ENCODE results near the gene NDUFV1.

The NDUFV1 gene

DNA sequence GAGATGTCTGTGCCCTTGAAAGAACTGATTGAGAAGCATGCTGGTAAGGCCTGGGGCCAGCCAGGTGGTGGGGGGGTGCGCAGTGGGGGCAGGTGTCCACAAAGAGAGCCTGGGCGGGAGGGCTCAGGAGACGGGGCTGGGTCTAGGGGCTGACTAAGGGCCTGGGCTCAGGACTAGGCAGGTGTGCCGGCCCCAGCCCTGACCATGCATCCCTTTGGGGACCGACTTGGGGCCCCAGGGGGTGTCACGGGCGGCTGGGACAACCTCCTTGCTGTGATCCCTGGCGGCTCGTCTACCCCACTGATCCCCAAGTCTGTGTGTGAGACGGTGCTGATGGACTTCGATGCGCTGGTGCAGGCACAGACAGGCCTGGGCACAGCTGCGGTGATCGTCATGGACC is 4.4 kb downstream of the NDUFV1 start:
- peaks cover 30 to 38% of the 10 kb centered on the region in 2 donors for H3K36me3 ChIP-seq (ENCODE audit: control insufficient read depth in 2 of 2, insufficient read depth in 2 of 2, low read length in 2 of 2)
- H3K4me3 ChIP-seq (ENCODE audit: low read length in 2 of 2): no peak overlapping the region
- H3K27ac ChIP-seq (ENCODE audit: low read depth in 2 of 2, low read length in 2 of 2): no peak overlapping the region
- no peak overlapping the region for H3K9ac ChIP-seq (ENCODE audit: low read depth in 1 of 2, low read length in 2 of 2)
- H3K9me3 ChIP-seq (ENCODE audit: control insufficient read depth in 2 of 2, low read length in 2 of 2): no peaks in the 10 kb centered on the region
- peaks cover 0 to 5% of the 10 kb centered on the region in 2 donors for H3K27me3 ChIP-seq (ENCODE audit: control insufficient read depth in 2 of 2, insufficient read depth in 2 of 2, low read length in 2 of 2)
- peaks cover 17 to 25% of the 10 kb centered on the region in 2 donors for H3K4me1 ChIP-seq (ENCODE audit: control insufficient read depth in 2 of 2, insufficient read depth in 2 of 2, low read length in 2 of 2)

DNA sequence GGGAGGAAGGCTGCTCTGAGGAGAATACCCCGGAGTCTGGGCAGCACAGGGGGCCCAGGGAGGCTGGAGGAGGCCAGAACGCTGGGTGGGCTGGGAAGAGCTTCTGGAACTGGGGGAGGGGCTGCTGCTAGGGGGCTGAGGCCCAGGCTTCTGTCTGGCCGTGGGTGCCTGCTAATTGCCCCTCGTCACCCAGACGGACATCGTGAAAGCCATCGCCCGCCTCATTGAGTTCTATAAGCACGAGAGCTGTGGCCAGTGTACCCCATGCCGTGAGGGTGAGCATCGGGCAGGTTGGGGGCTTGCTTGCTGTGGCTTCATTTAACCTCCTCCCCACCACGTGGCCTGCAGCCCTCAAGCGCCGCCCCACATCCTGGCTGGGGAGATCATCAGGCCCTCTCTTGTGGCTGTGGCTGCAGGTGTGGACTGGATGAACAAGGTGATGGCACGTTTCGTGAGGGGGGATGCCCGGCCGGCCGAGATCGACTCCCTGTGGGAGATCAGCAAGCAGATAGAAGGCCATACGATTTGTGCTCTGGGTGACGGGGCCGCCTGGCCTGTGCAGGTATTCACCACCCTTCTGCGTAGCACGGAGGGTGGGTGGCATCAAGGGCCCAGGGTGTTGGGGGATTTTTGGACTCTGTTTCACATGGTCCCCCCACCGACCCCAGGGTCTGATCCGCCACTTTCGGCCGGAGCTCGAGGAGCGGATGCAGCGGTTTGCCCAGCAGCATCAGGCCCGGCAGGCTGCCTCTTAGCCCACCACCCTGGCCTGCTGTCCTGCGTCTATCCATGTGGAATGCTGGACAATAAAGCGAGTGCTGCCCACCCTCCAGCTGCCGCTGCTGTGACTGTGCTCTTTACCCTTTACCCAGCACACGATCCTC is 5.2 kb downstream of the NDUFV1 start:
- peaks cover 17 to 24% of the 10 kb centered on the region in 2 donors for H3K4me1 ChIP-seq (ENCODE audit: control insufficient read depth in 2 of 2, insufficient read depth in 2 of 2, low read length in 2 of 2)
- no peak overlapping the region for H3K9ac ChIP-seq (ENCODE audit: low read depth in 1 of 2, low read length in 2 of 2)
- H3K4me3 ChIP-seq (ENCODE audit: low read length in 2 of 2): no peak overlapping the region
- H3K9me3 ChIP-seq (ENCODE audit: control insufficient read depth in 2 of 2, low read length in 2 of 2): no peaks in the 10 kb centered on the region
- H3K27ac ChIP-seq (ENCODE audit: low read depth in 2 of 2, low read length in 2 of 2): no peak overlapping the region
- peaks cover 0 to 7% of the 10 kb centered on the region in 2 donors for H3K27me3 ChIP-seq (ENCODE audit: control insufficient read depth in 2 of 2, insufficient read depth in 2 of 2, low read length in 2 of 2)
- H3K36me3 ChIP-seq (ENCODE audit: control insufficient read depth in 2 of 2, insufficient read depth in 2 of 2, low read length in 2 of 2): peaks cover 30 to 38% of the 10 kb centered on the region in 2 donors

DNA sequence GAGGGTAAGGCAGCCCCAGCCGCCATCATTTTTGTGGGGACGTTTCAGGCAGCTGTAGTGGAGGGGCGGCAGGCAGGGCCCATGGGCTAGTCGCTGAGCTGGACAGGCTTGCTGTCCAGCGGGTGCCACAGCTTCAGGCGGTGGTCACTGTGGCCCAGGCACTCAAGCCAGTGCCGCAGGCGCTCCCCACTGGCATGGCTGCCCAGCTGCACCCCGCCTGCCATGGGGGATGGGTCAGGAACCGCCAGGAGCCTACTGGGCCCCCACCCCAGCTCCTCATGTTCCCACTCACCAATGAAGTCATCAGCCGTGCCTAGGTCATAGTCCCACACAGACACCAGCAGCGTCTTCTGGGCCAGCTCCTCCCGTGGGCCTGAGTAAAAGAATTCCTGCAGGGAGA is 6.0 kb downstream of the NDUFV1 start:
- Histone ChIP-seq H3K9ac (ENCODE audit: low read depth in 1 of 2, low read length in 2 of 2) (no peak overlapping the region), H3K36me3 (ENCODE audit: control insufficient read depth in 2 of 2, insufficient read depth in 2 of 2, low read length in 2 of 2) (peaks cover 30 to 38% of the 10 kb centered on the region in 2 donors), H3K9me3 (ENCODE audit: control insufficient read depth in 2 of 2, low read length in 2 of 2) (no peaks in the 10 kb centered on the region), H3K4me3 (ENCODE audit: low read length in 2 of 2) (no peak overlapping the region), H3K27me3 (ENCODE audit: control insufficient read depth in 2 of 2, insufficient read depth in 2 of 2, low read length in 2 of 2) (peaks cover 0 to 7% of the 10 kb centered on the region in 2 donors), H3K27ac (ENCODE audit: low read depth in 2 of 2, low read length in 2 of 2) (no peak overlapping the region), H3K4me1 (ENCODE audit: control insufficient read depth in 2 of 2, insufficient read depth in 2 of 2, low read length in 2 of 2) (peaks cover 10 to 16% of the 10 kb centered on the region in 2 donors)

DNA sequence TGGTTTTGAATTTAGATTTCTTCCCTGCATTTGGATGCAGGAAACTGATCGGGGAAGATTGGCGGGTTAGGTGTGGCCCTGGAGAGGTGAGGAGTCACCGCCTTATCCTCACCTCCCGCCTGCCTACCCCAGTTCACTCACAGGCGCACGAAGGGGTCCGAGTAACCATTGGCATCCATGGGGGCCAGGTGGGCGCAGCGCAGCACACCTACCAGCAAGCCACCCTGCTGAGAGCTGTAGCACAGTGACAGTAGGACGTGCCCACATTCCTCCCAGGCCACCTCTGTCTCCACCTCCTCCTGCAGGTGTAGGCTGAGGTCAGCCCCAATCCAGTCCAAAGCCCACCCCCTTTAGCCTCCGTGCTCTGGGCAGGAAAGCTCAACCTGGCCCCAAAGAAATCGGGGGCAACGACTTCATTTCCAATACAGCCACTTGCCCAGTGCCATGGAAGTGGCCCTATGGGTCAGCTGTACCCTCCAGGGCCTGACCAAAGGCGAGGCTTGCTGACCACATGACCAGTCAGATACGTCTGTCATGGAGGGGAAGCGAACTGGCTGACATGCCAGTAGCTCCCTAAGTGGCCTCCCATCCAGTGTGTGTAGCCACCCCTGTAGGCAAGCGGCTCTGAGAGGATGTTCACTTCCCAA is 6.7 kb downstream of the NDUFV1 start:
- Histone ChIP-seq H3K9me3 (ENCODE audit: control insufficient read depth in 2 of 2, low read length in 2 of 2) (no peaks in the 10 kb centered on the region), H3K4me3 (ENCODE audit: low read length in 2 of 2) (peak overlapping the region; percentile 55 to 75), H3K27ac (ENCODE audit: low read depth in 2 of 2, low read length in 2 of 2) (peak overlapping the region; percentile 68 to 87), H3K9ac (ENCODE audit: low read depth in 1 of 2, low read length in 2 of 2) (peak overlapping the region; percentile 68 to 79), H3K36me3 (ENCODE audit: control insufficient read depth in 2 of 2, insufficient read depth in 2 of 2, low read length in 2 of 2) (peaks cover 30 to 38% of the 10 kb centered on the region in 2 donors), H3K27me3 (ENCODE audit: control insufficient read depth in 2 of 2, insufficient read depth in 2 of 2, low read length in 2 of 2) (peaks cover 0 to 7% of the 10 kb centered on the region in 2 donors), H3K4me1 (ENCODE audit: control insufficient read depth in 2 of 2, insufficient read depth in 2 of 2, low read length in 2 of 2) (peaks cover 9 to 13% of the 10 kb centered on the region in 2 donors)

DNA sequence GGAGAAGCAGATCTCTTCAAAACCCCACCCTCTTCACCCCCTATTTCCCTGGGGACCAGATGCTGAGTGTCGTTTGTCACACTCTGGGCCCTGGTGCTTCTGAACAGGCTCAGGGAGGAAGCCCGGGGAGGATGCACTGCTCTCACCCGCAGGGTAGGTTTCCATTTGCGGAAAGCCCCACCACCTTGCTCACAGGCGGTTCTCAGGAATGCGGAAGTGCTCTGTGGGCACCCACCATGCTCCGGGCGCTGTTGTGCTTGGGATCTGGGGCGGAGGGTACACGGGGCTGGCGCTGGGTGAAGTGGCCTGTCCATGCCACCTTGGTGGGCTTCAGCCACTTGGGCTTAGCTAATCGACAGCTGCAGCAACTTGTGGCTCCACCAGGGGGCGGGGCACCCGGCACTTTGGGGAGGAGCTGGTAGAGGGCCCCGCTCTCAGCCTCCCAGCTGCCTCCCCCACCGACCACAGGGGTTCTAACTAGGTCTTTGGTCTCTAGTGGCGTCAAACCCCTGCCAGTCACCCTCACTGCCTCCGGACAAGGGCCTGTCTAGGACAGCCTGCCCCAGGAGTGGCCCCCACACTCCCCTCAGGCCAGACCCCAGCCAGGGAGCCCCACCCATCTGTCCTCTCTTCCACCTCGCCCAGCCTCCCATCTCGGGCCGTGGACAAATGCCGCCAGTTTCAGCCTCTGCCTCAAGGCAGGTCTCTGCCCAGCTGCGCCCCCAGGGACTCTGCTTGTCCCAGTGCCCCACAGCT is 7.4 kb downstream of the NDUFV1 start:
- peaks cover 9 to 13% of the 10 kb centered on the region in 2 donors for H3K4me1 ChIP-seq (ENCODE audit: control insufficient read depth in 2 of 2, insufficient read depth in 2 of 2, low read length in 2 of 2)
- no peaks in the 10 kb centered on the region for H3K9me3 ChIP-seq (ENCODE audit: control insufficient read depth in 2 of 2, low read length in 2 of 2)
- peak overlapping the region; percentile 68 to 87 for H3K27ac ChIP-seq (ENCODE audit: low read depth in 2 of 2, low read length in 2 of 2)
- peaks cover 0 to 7% of the 10 kb centered on the region in 2 donors for H3K27me3 ChIP-seq (ENCODE audit: control insufficient read depth in 2 of 2, insufficient read depth in 2 of 2, low read length in 2 of 2)
- peak overlapping the region; percentile 55 to 75 for H3K4me3 ChIP-seq (ENCODE audit: low read length in 2 of 2)
- peaks cover 25 to 31% of the 10 kb centered on the region in 2 donors for H3K36me3 ChIP-seq (ENCODE audit: control insufficient read depth in 2 of 2, insufficient read depth in 2 of 2, low read length in 2 of 2)
- peak overlapping the region; percentile 68 to 79 for H3K9ac ChIP-seq (ENCODE audit: low read depth in 1 of 2, low read length in 2 of 2)

DNA sequence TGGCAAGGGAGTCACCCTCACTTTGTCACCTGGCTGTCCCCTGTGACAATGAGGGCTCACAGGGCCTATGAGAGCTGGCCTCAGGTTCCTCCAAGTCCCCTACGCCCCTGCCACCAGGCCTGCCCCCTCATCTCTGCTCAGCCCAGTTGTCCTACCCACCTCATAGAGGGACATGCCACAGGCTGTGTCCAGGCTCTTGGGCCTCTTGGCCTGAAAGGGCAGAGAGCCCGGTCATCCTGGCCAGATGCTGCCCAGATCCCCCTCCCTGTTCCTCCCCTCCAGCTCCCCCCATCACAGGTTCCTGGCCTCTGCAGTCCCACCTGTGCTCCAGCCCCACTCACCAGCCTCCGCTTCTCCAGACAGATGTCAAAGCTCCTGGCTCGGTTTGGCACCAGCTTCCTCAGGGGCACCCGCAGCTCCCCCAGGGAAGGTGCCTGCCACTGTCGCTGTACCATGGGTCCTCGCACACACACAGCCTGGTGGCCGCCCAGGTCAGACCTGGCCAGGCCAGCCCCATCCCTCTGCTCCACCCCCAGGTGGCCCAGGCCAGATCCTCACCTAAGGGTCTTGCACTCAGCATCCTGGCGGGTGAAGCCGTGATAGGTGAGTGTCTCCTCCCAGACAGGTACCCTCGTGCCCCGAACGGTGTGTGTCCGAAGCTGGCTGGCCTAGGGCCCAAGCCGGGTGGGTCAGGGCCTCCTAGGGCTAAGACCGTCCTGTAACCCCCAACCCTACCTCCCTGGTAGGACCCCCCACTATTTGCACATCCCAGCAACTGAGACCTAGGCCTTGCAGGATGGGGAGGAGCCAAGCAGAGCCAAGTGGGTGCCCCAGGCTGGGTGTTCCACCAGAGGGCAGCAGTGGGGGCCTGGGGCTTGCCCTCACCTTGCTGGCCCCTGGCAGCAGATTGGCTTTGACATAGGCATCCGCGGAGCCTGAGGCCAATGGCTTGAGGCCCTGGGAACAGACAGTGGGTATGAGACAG is 8.3 kb downstream of the NDUFV1 start:
- Histone ChIP-seq H3K4me1 (ENCODE audit: control insufficient read depth in 2 of 2, insufficient read depth in 2 of 2, low read length in 2 of 2) (peaks cover 9 to 13% of the 10 kb centered on the region in 2 donors), H3K4me3 (ENCODE audit: low read length in 2 of 2) (peak overlapping the region; percentile 55 to 75), H3K9me3 (ENCODE audit: control insufficient read depth in 2 of 2, low read length in 2 of 2) (no peaks in the 10 kb centered on the region), H3K27me3 (ENCODE audit: control insufficient read depth in 2 of 2, insufficient read depth in 2 of 2, low read length in 2 of 2) (peaks cover 0 to 7% of the 10 kb centered on the region in 2 donors), H3K27ac (ENCODE audit: low read depth in 2 of 2, low read length in 2 of 2) (peak overlapping the region in 1 of 2 donors; percentile 87), H3K36me3 (ENCODE audit: control insufficient read depth in 2 of 2, insufficient read depth in 2 of 2, low read length in 2 of 2) (peaks cover 20 to 26% of the 10 kb centered on the region in 2 donors), H3K9ac (ENCODE audit: low read depth in 1 of 2, low read length in 2 of 2) (peak overlapping the region; percentile 68 to 79)

DNA sequence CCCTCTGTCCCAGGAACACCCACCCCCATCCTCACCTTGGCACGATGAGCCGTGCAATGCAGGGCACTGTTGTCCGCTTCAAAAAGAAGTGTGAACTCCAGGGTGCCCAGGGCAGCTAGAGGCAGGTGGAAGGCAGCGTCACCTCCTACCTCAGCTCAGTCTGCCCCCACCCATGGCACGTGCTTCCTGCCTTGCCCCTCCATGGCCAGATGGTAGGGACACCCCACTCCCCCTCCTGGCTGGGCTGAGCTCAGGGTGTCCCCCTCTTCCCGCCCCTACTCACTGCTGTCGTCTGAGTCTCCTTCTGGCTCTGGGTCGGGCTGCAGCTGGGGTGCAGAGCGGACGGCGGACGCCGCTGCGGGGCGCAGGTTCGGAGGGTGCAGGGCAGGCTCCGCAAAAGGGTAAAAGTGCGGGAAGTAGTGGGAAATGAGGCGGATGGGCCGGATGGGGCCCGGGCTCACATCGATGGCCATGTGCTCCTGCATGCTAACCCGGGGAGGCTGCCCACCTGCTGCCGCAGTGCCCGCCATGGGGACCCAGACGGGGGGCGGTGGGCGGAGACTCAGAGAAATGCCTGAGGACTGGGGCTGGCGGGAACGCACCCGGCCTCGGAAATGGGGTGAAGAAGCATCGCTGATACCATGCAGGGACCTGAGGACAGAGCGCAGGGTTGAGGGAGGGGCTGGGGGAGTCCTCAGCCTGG is 9.1 kb downstream of the NDUFV1 start:
- H3K27ac ChIP-seq (ENCODE audit: low read depth in 2 of 2, low read length in 2 of 2): no peak overlapping the region
- H3K27me3 ChIP-seq (ENCODE audit: control insufficient read depth in 2 of 2, insufficient read depth in 2 of 2, low read length in 2 of 2): peaks cover 0 to 7% of the 10 kb centered on the region in 2 donors
- peaks cover 9 to 13% of the 10 kb centered on the region in 2 donors for H3K4me1 ChIP-seq (ENCODE audit: control insufficient read depth in 2 of 2, insufficient read depth in 2 of 2, low read length in 2 of 2)
- H3K9me3 ChIP-seq (ENCODE audit: control insufficient read depth in 2 of 2, low read length in 2 of 2): no peaks in the 10 kb centered on the region
- H3K9ac ChIP-seq (ENCODE audit: low read depth in 1 of 2, low read length in 2 of 2): no peak overlapping the region
- H3K36me3 ChIP-seq (ENCODE audit: control insufficient read depth in 2 of 2, insufficient read depth in 2 of 2, low read length in 2 of 2): peaks cover 14 to 18% of the 10 kb centered on the region in 2 donors
- no peak overlapping the region for H3K4me3 ChIP-seq (ENCODE audit: low read length in 2 of 2)

DNA sequence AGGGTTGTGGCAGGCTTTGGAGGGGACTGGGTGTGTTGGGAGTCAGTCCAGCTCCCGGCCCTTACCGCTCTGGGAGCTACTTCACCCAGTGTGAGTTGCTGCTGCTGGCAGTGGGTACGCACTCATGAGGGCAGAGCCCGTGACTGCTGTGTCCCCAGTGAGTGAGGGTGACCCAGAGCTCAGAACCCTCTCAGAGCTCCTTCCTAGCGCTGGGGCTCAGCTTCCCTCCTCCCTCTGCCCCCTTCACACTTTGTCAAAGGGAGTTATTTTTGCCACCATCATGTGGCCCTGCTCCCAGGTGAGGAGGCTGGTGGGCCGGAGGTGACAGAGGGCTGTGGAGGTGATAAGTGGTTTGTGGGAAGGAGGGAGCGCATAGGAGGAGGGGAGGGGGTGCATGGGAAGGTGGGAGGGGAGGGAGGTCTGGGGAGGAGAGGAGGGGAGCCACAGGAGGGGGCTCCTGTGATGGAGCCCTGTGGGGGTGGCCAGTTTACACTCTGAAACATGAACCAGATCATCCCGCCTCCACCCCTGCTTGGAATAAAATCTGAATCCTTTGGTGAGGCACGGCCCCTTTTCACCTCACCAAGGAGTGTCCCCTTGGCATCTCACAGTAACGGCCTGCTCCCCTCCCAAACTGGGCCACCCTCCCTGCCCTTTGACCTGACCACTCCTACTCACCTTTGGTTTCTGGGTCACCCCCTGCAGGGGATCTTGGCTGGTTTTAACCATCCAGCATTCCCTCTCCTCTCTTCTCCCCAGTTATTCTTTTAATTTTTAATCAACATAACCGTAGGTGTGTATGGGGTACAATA is 9.9 kb downstream of the NDUFV1 start:
- Histone ChIP-seq H3K4me3 (ENCODE audit: low read length in 2 of 2) (no peak overlapping the region), H3K36me3 (ENCODE audit: control insufficient read depth in 2 of 2, insufficient read depth in 2 of 2, low read length in 2 of 2) (peaks cover 7 to 11% of the 10 kb centered on the region in 2 donors), H3K4me1 (ENCODE audit: control insufficient read depth in 2 of 2, insufficient read depth in 2 of 2, low read length in 2 of 2) (peaks cover 9 to 13% of the 10 kb centered on the region in 2 donors), H3K27ac (ENCODE audit: low read depth in 2 of 2, low read length in 2 of 2) (no peak overlapping the region), H3K27me3 (ENCODE audit: control insufficient read depth in 2 of 2, insufficient read depth in 2 of 2, low read length in 2 of 2) (peaks cover 0 to 7% of the 10 kb centered on the region in 2 donors), H3K9me3 (ENCODE audit: control insufficient read depth in 2 of 2, low read length in 2 of 2) (no peaks in the 10 kb centered on the region), H3K9ac (ENCODE audit: low read depth in 1 of 2, low read length in 2 of 2) (no peak overlapping the region)
